Thoracic aorta (tissue), 2 donors: ENCODE measurements around the gene MGAT3. TPM values are rescaled to one million over a fixed set of nuclear protein-coding genes. Genes with fewer than 3 reads are reported as not detected.
A peak's percentile ranks its signal among the peaks of the same experiment; 100 is the strongest.

Experiments
- ATAC-seq: fragments of 150-250 bp; one replicate; pipeline ENCODE4 v1.8.0; 2017; ENCODE audit warnings: low read depth; ENCODE audit not compliant: insufficient number of reproducible peaks, low FRiP score
- DNase-seq: peaks from one replicate; pipeline ENCODE4 v3.0.0-alpha.2; 2020; ENCODE audit warnings: low spot score
- H3K27ac ChIP-seq, 2 donors: fragments of 200-600 bp; sonication (generic); 1 replicate in 1 of 2; 2 replicates in 1 of 2; pipeline ENCODE4 v1.5.1; 2016; ENCODE audit warnings: mild to moderate bottlenecking in 2 of 2, moderate library complexity in 2 of 2
- H3K27me3 ChIP-seq: fragments of 200-600 bp; sonication (generic); replicated peaks from 2 replicates; pipeline ENCODE4 v1.6.0; 2016; ENCODE audit warnings: mild to moderate bottlenecking; ENCODE audit not compliant: insufficient read depth
- H3K36me3 ChIP-seq: fragments of 200-600 bp; sonication (generic); one replicate; pipeline ENCODE4 v1.5.1; 2016
- H3K4me1 ChIP-seq, 2 donors: fragments of 200-600 bp; sonication (generic); 1 replicate in 1 of 2; 2 replicates in 1 of 2; pipeline versions ENCODE4 v1.5.1 to v1.6.0; 2016; ENCODE audit warnings: low read depth in 2 of 2, mild to moderate bottlenecking in 1 of 2; ENCODE audit not compliant: control insufficient read depth in 1 of 2
- H3K4me3 ChIP-seq: fragments of 200-600 bp; sonication (generic); 2 replicates; pipeline ENCODE4 v1.5.1; 2016; ENCODE audit warnings: mild to moderate bottlenecking
- H3K9me3 ChIP-seq: fragments of 200-600 bp; sonication (generic); 2 replicates; pipeline ENCODE4 v1.5.1; 2016
- CTCF ChIP-seq: fragments of 200-600 bp; sonication (generic); IDR thresholded peaks from one replicate; pipeline ENCODE4 v1.5.1; 2019; ENCODE audit warnings: antibody characterized with exemption
- total RNA-seq, 2 donors: library from RNA; depleted of rRNA; stranded (reverse); fragments of >200 nt; gene quantifications; one replicate each; pipeline versions ENCODE4 v1.1.0 to v1.2.3, GENCODE V29; 2016

The MGAT3 gene
- total RNA-seq, 2 donors from 2014 or later, result 1.1 to 3.2 TPM

GRCh38 chr22:39452740-39453040, 4.1 kb upstream of the MGAT3 start:
- H3K4me3 ChIP-seq, result no peak overlapping the region
- ATAC-seq, result no peak
- no peak for DNase-seq
- no peak for TF ChIP-seq CTCF
- H3K27ac ChIP-seq, result no peak overlapping the region
- no peaks in the 10 kb centered on the region for H3K27me3 ChIP-seq
- no peaks in the 10 kb centered on the region for H3K36me3 ChIP-seq
- peaks cover 0 to 4% of the 10 kb centered on the region in 2 donors for H3K4me1 ChIP-seq
- no peaks in the 10 kb centered on the region for H3K9me3 ChIP-seq

DNA sequence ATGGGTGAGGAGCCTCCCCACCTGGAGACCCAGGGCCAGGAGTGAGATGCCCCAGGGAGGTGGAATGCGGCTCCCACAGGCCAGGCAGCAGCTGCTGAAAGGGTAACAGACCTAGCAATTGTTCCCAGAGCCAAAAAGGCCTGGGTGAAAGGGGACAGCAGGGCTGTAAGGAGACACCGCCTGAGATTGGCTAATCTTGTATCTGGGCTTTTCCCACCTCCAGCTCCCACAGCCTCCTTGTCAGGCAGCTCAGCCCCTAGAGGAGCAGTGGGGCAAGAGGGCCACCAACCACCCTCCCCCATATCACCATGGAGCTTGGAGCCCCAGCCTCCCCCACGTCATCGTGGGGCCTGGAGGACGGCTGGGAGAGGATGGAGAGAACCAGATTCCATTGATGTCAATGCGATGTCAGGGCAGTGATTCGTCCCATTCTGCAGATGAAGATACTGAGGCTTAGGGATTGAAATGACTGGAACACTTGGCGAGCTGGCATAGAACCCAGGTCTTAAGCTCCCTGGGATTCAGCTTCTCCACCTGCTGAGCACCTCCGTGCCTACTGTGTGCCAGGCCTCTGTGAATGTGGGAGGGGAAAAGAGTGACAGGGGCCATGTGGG, 2.9 kb upstream of the MGAT3 start:
- DNase-seq (no peak), ATAC-seq (no peak)
- peaks cover 0 to 10% of the 10 kb centered on the region in 2 donors for H3K4me1 ChIP-seq
- no peaks in the 10 kb centered on the region for H3K27me3 ChIP-seq
- H3K27ac ChIP-seq, result no peak overlapping the region
- TF ChIP-seq CTCF, result no peak
- no peaks in the 10 kb centered on the region for H3K9me3 ChIP-seq
- no peak overlapping the region for H3K4me3 ChIP-seq
- H3K36me3 ChIP-seq, result no peaks in the 10 kb centered on the region

DNA sequence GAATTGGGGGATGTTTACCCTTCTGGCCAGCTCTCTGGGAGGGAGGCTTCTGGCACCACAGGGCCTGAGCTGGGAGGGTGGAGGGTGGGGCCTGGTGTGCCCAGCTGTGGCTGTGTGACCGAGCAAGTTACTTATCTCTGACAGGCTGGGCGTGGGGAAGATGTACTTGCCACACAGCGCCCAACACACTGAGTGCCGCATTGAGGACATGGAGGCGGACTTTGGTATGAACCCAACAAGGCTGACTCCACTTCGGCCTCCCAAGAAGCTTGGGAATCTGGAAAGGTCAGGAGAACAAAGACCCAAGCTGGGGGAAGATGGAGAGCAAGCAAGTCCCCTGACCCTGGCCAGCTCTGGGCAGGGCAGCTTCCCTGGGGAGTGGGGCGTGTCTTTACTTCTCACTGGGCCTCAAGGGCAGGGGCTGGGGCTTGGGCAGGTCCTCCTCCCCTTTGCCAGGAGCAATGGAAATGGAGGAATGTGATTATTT, 2.4 kb upstream of the MGAT3 start:
- no peak for ATAC-seq
- Histone ChIP-seq H3K9me3 (no peaks in the 10 kb centered on the region), H3K4me1 (peaks cover 0 to 10% of the 10 kb centered on the region in 2 donors), H3K27me3 (no peaks in the 10 kb centered on the region), H3K4me3 (no peak overlapping the region), H3K27ac (no peak overlapping the region), H3K36me3 (no peaks in the 10 kb centered on the region)
- DNase-seq, result no peak
- no peak for TF ChIP-seq CTCF

GRCh38 chr22:39457198-39457555, 365 bp downstream of the MGAT3 start:
- no peak overlapping the region for H3K27ac ChIP-seq
- peaks cover 0 to 10% of the 10 kb centered on the region in 2 donors for H3K4me1 ChIP-seq
- H3K9me3 ChIP-seq, result no peaks in the 10 kb centered on the region
- no peaks in the 10 kb centered on the region for H3K27me3 ChIP-seq
- no peaks in the 10 kb centered on the region for H3K36me3 ChIP-seq
- ATAC-seq, result no peak
- no peak for TF ChIP-seq CTCF
- peak overlapping the region; percentile 65 for H3K4me3 ChIP-seq
- DNase-seq, result no peak

GRCh38 chr22:39457556-39458443, 988 bp downstream of the MGAT3 start:
- TF ChIP-seq CTCF, result no peak
- Histone ChIP-seq H3K4me1 (peaks cover 0 to 10% of the 10 kb centered on the region in 2 donors), H3K27me3 (no peaks in the 10 kb centered on the region), H3K9me3 (no peaks in the 10 kb centered on the region), H3K27ac (no peak overlapping the region), H3K36me3 (no peaks in the 10 kb centered on the region), H3K4me3 (peak overlapping the region; percentile 65)
- DNase-seq (no peak), ATAC-seq (no peak)
